Gastroesophageal sphincter (tissue), 3 donors: ENCODE measurements around the gene ATP11A.

Experiments
- CTCF ChIP-seq, 4 experiments: fragments of 200-600 bp in 2 of 4; fragments of 450-650 bp in 2 of 4; sonication (generic) in 1 of 4; IDR thresholded peaks; one replicate each; pipeline ENCODE4 v1.5.1; 2017 to 2019; ENCODE audit warnings: antibody characterized with exemption in 4 of 4, mild to moderate bottlenecking in 2 of 4, moderate library complexity in 2 of 4
- EP300 ChIP-seq: sonication (generic); formaldehyde crosslinking; IDR thresholded peaks from one replicate; pipeline ENCODE4 v1.6.1; 2017; ENCODE audit warnings: antibody characterized with exemption, mild to moderate bottlenecking

- no peak for TF ChIP-seq CTCF (IDR thresholded peaks at IDR 0.05)
- TF ChIP-seq EP300 = no peak
These were observed 188.4 kb downstream of the ATP11A start for GRCh38 chr13:112877976-112878955.
